CD14-positive monocyte (primary cell): ENCODE data around the gene RAB11FIP2. TPM values are rescaled to one million over a fixed set of nuclear protein-coding genes. Genes with fewer than 3 reads are reported as not detected.

ENCODE experiments used
- DNase-seq, 3 donors: peaks; one replicate each; pipeline ENCODE4 v3.0.0-alpha.2; 2011 to 2022
- H2AFZ ChIP-seq: 2 replicates; pipeline ENCODE4 v1.6.0; 2012; ENCODE audit warnings: mild to moderate bottlenecking, low read depth, low read length, inconsistent platforms; ENCODE audit not compliant: insufficient read depth, poor library complexity, severe bottlenecking
- H3K27ac ChIP-seq, 2 donors: 1 replicate in 1 of 2; 2 replicates in 1 of 2; pipeline ENCODE4 v1.5.1; 2012 to 2013; ENCODE audit warnings: low read length in 2 of 2, control low read depth in 1 of 2, inconsistent platforms in 1 of 2, low read depth in 1 of 2, mild to moderate bottlenecking in 1 of 2
- H3K27me3 ChIP-seq, 2 donors: one replicate each; pipeline versions ENCODE4 v1.6.0 to v1.6.1; 2011 to 2013; ENCODE audit warnings: low read length in 2 of 2; ENCODE audit not compliant: control insufficient read depth in 2 of 2, insufficient read depth in 2 of 2
- H3K36me3 ChIP-seq, 2 donors: replicated peaks in 1 of 2; 1 replicate in 1 of 2; 2 replicates in 1 of 2; pipeline versions ENCODE4 v1.5.1 to v1.6.1; 2012 to 2013; ENCODE audit warnings: low read length in 2 of 2, control low read depth in 1 of 2, inconsistent platforms in 1 of 2, mild to moderate bottlenecking in 1 of 2; ENCODE audit not compliant: insufficient read depth in 2 of 2, control insufficient read depth in 1 of 2
- H3K4me1 ChIP-seq, 2 donors: 1 replicate in 1 of 2; 2 replicates in 1 of 2; pipeline versions ENCODE4 v1.5.1 to v1.6.1; 2012 to 2013; ENCODE audit warnings: low read length in 2 of 2, control low read depth in 1 of 2, inconsistent platforms in 1 of 2, mild to moderate bottlenecking in 1 of 2, moderate library complexity in 1 of 2; ENCODE audit not compliant: insufficient read depth in 2 of 2, control insufficient read depth in 1 of 2
- H3K4me2 ChIP-seq: replicated peaks from 2 replicates; pipeline ENCODE3; 2012; ENCODE audit warnings: low read length, moderate library complexity, mild to moderate bottlenecking; ENCODE audit not compliant: poor library complexity, severe bottlenecking; ENCODE audit errors: extremely low read depth
- H3K4me3 ChIP-seq, 3 experiments: fragments of 200-600 bp in 1 of 3; sonication (generic) in 1 of 3; replicated peaks in 1 of 3; 1 replicate in 2 of 3; 2 replicates in 1 of 3; pipeline ENCODE4 v1.5.1; 2011 to 2013; ENCODE audit warnings: low read length in 3 of 3, mild to moderate bottlenecking in 3 of 3, control low read depth in 2 of 3, low read depth in 2 of 3, inconsistent platforms in 1 of 3, moderate library complexity in 1 of 3
- H3K79me2 ChIP-seq: 2 replicates; pipeline ENCODE4 v1.6.0; 2012; ENCODE audit warnings: mild to moderate bottlenecking, control low read depth, inconsistent platforms, low read length, moderate library complexity; ENCODE audit not compliant: insufficient read depth
- H3K9ac ChIP-seq: 2 replicates; pipeline ENCODE4 v1.6.0; 2017; ENCODE audit warnings: low read length, mild to moderate bottlenecking; ENCODE audit not compliant: insufficient read depth, poor library complexity, severe bottlenecking
- H3K9me3 ChIP-seq, 2 donors: replicated peaks in 1 of 2; 1 replicate in 1 of 2; 2 replicates in 1 of 2; pipeline versions ENCODE4 v1.5.1 to v1.6.1; 2012 to 2013; ENCODE audit warnings: low read length in 2 of 2, control low read depth in 1 of 2; ENCODE audit not compliant: control insufficient read depth in 1 of 2, insufficient read depth in 1 of 2
- H4K20me1 ChIP-seq: 2 replicates; pipeline ENCODE4 v1.6.0; 2012; ENCODE audit warnings: mild to moderate bottlenecking, low read length, control low read depth, moderate library complexity; ENCODE audit not compliant: insufficient read depth
- H3K27ac Mint-ChIP-seq, 7 donors: one replicate each; pipeline ENCODE4 v1.8.0; 2020; ENCODE audit warnings: mild to moderate bottlenecking in 7 of 7, mixed read lengths in 7 of 7, moderate library complexity in 6 of 7, inconsistent platforms in 2 of 7
- H3K27me3 Mint-ChIP-seq, 3 donors: one replicate each; pipeline ENCODE4 v1.8.0; 2021 to 2022; ENCODE audit warnings: low read depth in 3 of 3, mild to moderate bottlenecking in 3 of 3, mixed read lengths in 3 of 3, moderate library complexity in 3 of 3, inconsistent platforms in 1 of 3
- H3K36me3 Mint-ChIP-seq, 2 donors: one replicate each; pipeline ENCODE4 v1.8.0; 2020; ENCODE audit warnings: mixed read lengths in 2 of 2, inconsistent platforms in 1 of 2, mild to moderate bottlenecking in 1 of 2
- H3K4me1 Mint-ChIP-seq: one replicate; pipeline ENCODE4 v1.8.0; 2020; ENCODE audit warnings: mild to moderate bottlenecking, mixed read lengths
- H3K4me3 Mint-ChIP-seq, 2 donors: one replicate each; pipeline ENCODE4 v1.8.0; 2020; ENCODE audit warnings: mild to moderate bottlenecking in 2 of 2, mixed read lengths in 2 of 2, moderate library complexity in 1 of 2
- H3K9me3 Mint-ChIP-seq, 7 donors: one replicate each; pipeline ENCODE4 v1.8.0; 2020 to 2022; ENCODE audit warnings: mixed read lengths in 7 of 7, mild to moderate bottlenecking in 6 of 7, moderate library complexity in 6 of 7, inconsistent platforms in 2 of 7
- CTCF ChIP-seq: fragments of 200-600 bp; IDR thresholded peaks from one replicate; pipeline ENCODE4 v1.8.0; 2022; ENCODE audit warnings: antibody characterized with exemption, mild to moderate bottlenecking
- WGBS: methylation state at CpG from one replicate; pipeline ENCODE4 v1.1.5; 2013; ENCODE audit warnings: missing lambda C conversion rate; ENCODE audit not compliant: insufficient coverage; 5-methylcytosine and 5-hydroxymethylcytosine counted together
- intact Hi-C, 2 donors: fragments of 100-400 bp; cut with micrococcal nuclease; formaldehyde crosslinking; loops; one replicate each; pipeline versions ENCODE4 v1.15.0 to v1.15.1; 2023
- polyA plus RNA-seq, 3 donors: library from polyadenylated mRNA; depleted of rRNA in 1 of 3; unstranded in 2 of 3; stranded (reverse) in 1 of 3; fragments of 300-500 nt in 2 of 3; fragments of >200 nt in 1 of 3; fragmentation: Illumina TruSeq in 2 of 3; gene quantifications; 1 replicate in 2 of 3; 2 replicates in 1 of 3; pipeline ENCODE4 v1.2.3, GENCODE V29; 2012 to 2021

RAB11FIP2 gene
- polyA plus RNA-seq, 3 donors: 3.5 to 6.7 (median 5.4) TPM

GRCh38 chr10:117968354-117969182 is 78.2 kb downstream of the RAB11FIP2 start:
- Mint-ChIP-seq H3K27me3 (peaks cover 5 to 7% (median 6%) of the 10 kb centered on the region in 3 donors), H3K4me3 (no peak overlapping the region), H3K4me1 (no peaks in the 10 kb centered on the region), H3K27ac (no peak overlapping the region), H3K36me3 (no peaks in the 10 kb centered on the region), H3K9me3 (peaks cover 0 to 3% (median 0%) of the 10 kb centered on the region in 7 donors)
- Histone ChIP-seq H4K20me1 (no peaks in the 10 kb centered on the region), H3K36me3 (no peaks in the 10 kb centered on the region), H3K9me3 (no peaks in the 10 kb centered on the region), H3K79me2 (no peaks in the 10 kb centered on the region), H3K4me2 (no peak overlapping the region), H3K4me3 (no peak overlapping the region), H2AFZ (no peak overlapping the region), H3K4me1 (no peaks in the 10 kb centered on the region), H3K27me3 (peaks cover 3 to 6% of the 10 kb centered on the region in 2 donors), H3K27ac (no peak overlapping the region), H3K9ac (no peak overlapping the region)
- 87% methylated on average over 7 of the region's 10 CpGs for WGBS
- intact Hi-C loops: no loop called here
- DNase-seq: no peak
- TF ChIP-seq CTCF: no peak

GRCh38 chr10:117967149-117967650 is 79.5 kb downstream of the RAB11FIP2 start:
- H3K9me3 ChIP-seq: no peaks in the 10 kb centered on the region
- Mint-ChIP-seq H3K9me3 (peaks cover 0 to 3% (median 0%) of the 10 kb centered on the region in 7 donors), H3K36me3 (no peaks in the 10 kb centered on the region), H3K27me3 (peaks cover 4 to 7% (median 5%) of the 10 kb centered on the region in 3 donors), H3K4me1 (no peaks in the 10 kb centered on the region), H3K4me3 (no peak overlapping the region), H3K27ac (no peak overlapping the region)
- H3K4me1 ChIP-seq: no peaks in the 10 kb centered on the region
- H3K27ac ChIP-seq: no peak overlapping the region
- H2AFZ ChIP-seq: no peak overlapping the region
- TF ChIP-seq CTCF: no peak
- no peaks in the 10 kb centered on the region for H4K20me1 ChIP-seq
- 100% methylated on average over 1 of the region's 7 CpGs for WGBS
- no peak overlapping the region for H3K4me3 ChIP-seq
- no peaks in the 10 kb centered on the region for H3K36me3 ChIP-seq
- no peak overlapping the region for H3K4me2 ChIP-seq
- no peaks in the 10 kb centered on the region for H3K79me2 ChIP-seq
- no peak overlapping the region for H3K9ac ChIP-seq
- H3K27me3 ChIP-seq: peaks cover 3 to 6% of the 10 kb centered on the region in 2 donors
- DNase-seq: no peak
- intact Hi-C loops: no loop called here
